Esophagus squamous epithelium (tissue), 4 donors: ENCODE results near the gene NFE2.

Source experiments
- CTCF ChIP-seq, 6 experiments: fragments of 450-650 bp in 4 of 6; fragments of 200-600 bp in 2 of 6; sonication (generic) in 2 of 6; IDR thresholded peaks; one replicate each; pipeline ENCODE4 v1.5.1; 2016 to 2019; ENCODE audit warnings: antibody characterized with exemption in 6 of 6, mild to moderate bottlenecking in 4 of 6, moderate library complexity in 4 of 6
- POLR2A ChIP-seq, 4 donors: fragments of 450-650 bp; IDR thresholded peaks; one replicate each; pipeline ENCODE4 v1.6.1; 2017; ENCODE audit warnings: antibody characterized with exemption in 4 of 4, mild to moderate bottlenecking in 4 of 4, moderate library complexity in 3 of 4

DNA sequence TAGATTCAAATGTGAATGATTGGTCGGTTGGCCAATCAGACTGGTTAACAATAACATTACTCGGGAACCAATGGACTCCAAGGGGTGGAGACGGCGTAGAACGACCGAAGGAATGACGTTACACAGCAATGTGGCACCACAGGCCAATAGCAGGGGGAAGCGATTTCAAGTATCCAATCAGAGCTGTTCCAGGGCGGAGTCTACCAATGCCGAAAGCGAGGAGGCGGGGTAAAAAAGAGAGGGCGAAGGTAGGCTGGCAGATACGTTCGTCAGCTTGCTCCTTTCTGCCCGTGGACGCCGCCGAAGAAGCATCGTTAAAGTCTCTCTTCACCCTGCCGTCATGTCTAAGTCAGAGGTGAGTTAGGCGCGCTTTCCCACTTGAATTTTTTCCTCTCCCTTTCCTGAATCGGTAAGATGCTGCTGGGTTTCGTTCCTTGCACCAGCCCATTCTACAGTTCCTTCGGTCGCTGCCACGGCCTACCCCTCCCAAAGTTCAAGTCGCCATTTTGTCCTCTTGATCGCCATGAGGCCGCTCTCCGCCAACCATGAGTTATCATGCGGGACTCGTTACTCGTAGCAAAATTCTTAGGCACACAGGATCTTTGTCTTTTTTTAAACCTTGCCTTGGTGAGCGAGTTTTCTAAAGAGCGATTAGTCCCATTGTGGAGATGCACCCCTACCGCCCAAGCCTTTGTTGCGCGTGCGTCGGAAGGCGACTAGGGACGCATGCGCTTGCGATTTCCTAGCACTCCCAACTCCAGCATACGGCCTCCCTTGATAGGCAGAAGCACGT is 20.2 kb downstream of the NFE2 start, which contains the start of gene HNRNPA1:
- TF ChIP-seq CTCF (IDR thresholded peaks at IDR 0.05) (peak in 1 of 6 experiments; percentile 8), POLR2A (IDR thresholded peaks at IDR 0.05) (peak in 3 of 4 donors; percentile 97 to 99 (median 98))
